Panc1 (cell line): ENCODE measurements around the gene BTBD19. TPM values are rescaled to one million over a fixed set of nuclear protein-coding genes. Genes with fewer than 3 reads are reported as not detected.

Source experiments
- ATAC-seq: fragments of 200-7000 bp; cut with Tn5 transposase; 2 replicates; pipeline ENCODE4 v1.9.1; 2020; ENCODE audit warnings: mild to moderate bottlenecking, moderate library complexity
- BruUV-seq: library from RNA; stranded (reverse); fragments of 400-500 nt; replicated peaks from 2 replicates; lab custom pipeline; 2021; lab: Mats Ljungman, UMichigan
- CTCF ChIA-PET: fragments of 300-600 bp; sonication (Branson Sonifier 250); formaldehyde crosslinking; loops from one replicate; lab custom pipeline; 2022; ENCODE audit warnings: antibody characterized with exemption; lab: Charles Lee
- POLR2A ChIA-PET: fragments of 300-600 bp; sonication (Branson Sonifier 250); formaldehyde crosslinking; loops from one replicate; lab custom pipeline; 2022; ENCODE audit warnings: antibody characterized with exemption; lab: Charles Lee
- DNase-seq: peaks from one replicate; pipeline ENCODE4 v3.0.0-alpha.2; 2010; ENCODE audit warnings: low read depth, low spot score
- H3K27ac ChIP-seq: 2 replicates; pipeline ENCODE4 v1.5.1; 2011; ENCODE audit warnings: mild to moderate bottlenecking, low read length, inconsistent platforms
- H3K27me3 ChIP-seq: fragments of 200-500 bp; sonication (Bioruptor generic); 2 replicates; pipeline ENCODE4 v1.6.0; 2014; ENCODE audit warnings: low read length, inconsistent platforms; ENCODE audit not compliant: control insufficient read depth, insufficient read depth
- H3K36me3 ChIP-seq: fragments of 200-500 bp; sonication (Bioruptor generic); 2 replicates; pipeline ENCODE4 v1.5.1; 2014; ENCODE audit warnings: inconsistent platforms, mild to moderate bottlenecking, low read length, moderate library complexity; ENCODE audit not compliant: control insufficient read depth, insufficient read depth
- H3K4me1 ChIP-seq: 2 replicates; pipeline ENCODE4 v1.5.1; 2011; ENCODE audit warnings: inconsistent platforms, mild to moderate bottlenecking, low read length, moderate library complexity; ENCODE audit not compliant: control insufficient read depth, insufficient read depth
- H3K4me3 ChIP-seq, 2 experiments: 2 replicates each; pipeline ENCODE4 v1.5.1; 2011 to 2012; ENCODE audit warnings: low read depth in 2 of 2, low read length in 2 of 2, mild to moderate bottlenecking in 2 of 2, inconsistent platforms in 1 of 2, moderate library complexity in 1 of 2
- H3K9me3 ChIP-seq: fragments of 200-500 bp; sonication (Bioruptor generic); 2 replicates; pipeline ENCODE4 v1.5.1; 2014; ENCODE audit warnings: low read depth, mild to moderate bottlenecking, inconsistent platforms, low read length, moderate library complexity; ENCODE audit not compliant: control insufficient read depth, insufficient read depth
- POLR2AphosphoS5 ChIP-seq: IDR thresholded peaks from 2 replicates; pipeline ENCODE4 v1.6.1; 2012; ENCODE audit warnings: mild to moderate bottlenecking, low read depth, low read length, moderate library complexity
- SIN3A ChIP-seq: IDR thresholded peaks from 2 replicates; pipeline ENCODE4 v1.6.1; 2012; ENCODE audit warnings: low read depth, mild to moderate bottlenecking, low read length, moderate library complexity, borderline replicate concordance; ENCODE audit not compliant: insufficient read depth
- TCF7L2 ChIP-seq: IDR thresholded peaks from 2 replicates; pipeline ENCODE4 v1.6.1; 2011; ENCODE audit warnings: mild to moderate bottlenecking, low read depth, low read length, inconsistent platforms
- in situ Hi-C: cut with HindIII; loops from 2 replicates; pipeline ENCODE4 v1.10.0; 2016; ENCODE audit warnings: low sequenced_read_pairs, low pct_unique_long_range_greater_than_20kb
- intact Hi-C: fragments of 100-400 bp; cut with micrococcal nuclease; formaldehyde crosslinking; loops from one replicate; pipeline ENCODE4 v1.10.0; 2022; ENCODE audit not compliant: unreplicated experiment
- total RNA-seq: library from RNA; stranded (reverse); gene quantifications from one replicate; pipeline ENCODE4 v1.2.1, GENCODE V29; 2021; ENCODE audit not compliant: unreplicated experiment
- TF ChIP-seq, protein P1 (sequence below): fragments of 450-650 bp; IDR thresholded peaks from 2 replicates; pipeline ENCODE4 v1.5.1; 2017; ENCODE audit warnings: mild to moderate bottlenecking
- TF ChIP-seq, protein P2 (sequence below), 2 experiments: IDR thresholded peaks; 2 replicates each; pipeline ENCODE4 v1.6.1; 2011 to 2012; ENCODE audit warnings: low read depth in 2 of 2, control low read depth in 1 of 2, low read length in 1 of 2, mild to moderate bottlenecking in 1 of 2, moderate library complexity in 1 of 2; ENCODE audit not compliant: insufficient read depth in 1 of 2

Gene BTBD19
- total RNA-seq, 1 experiment from 2014 or later: 2.6 TPM

DNA sequence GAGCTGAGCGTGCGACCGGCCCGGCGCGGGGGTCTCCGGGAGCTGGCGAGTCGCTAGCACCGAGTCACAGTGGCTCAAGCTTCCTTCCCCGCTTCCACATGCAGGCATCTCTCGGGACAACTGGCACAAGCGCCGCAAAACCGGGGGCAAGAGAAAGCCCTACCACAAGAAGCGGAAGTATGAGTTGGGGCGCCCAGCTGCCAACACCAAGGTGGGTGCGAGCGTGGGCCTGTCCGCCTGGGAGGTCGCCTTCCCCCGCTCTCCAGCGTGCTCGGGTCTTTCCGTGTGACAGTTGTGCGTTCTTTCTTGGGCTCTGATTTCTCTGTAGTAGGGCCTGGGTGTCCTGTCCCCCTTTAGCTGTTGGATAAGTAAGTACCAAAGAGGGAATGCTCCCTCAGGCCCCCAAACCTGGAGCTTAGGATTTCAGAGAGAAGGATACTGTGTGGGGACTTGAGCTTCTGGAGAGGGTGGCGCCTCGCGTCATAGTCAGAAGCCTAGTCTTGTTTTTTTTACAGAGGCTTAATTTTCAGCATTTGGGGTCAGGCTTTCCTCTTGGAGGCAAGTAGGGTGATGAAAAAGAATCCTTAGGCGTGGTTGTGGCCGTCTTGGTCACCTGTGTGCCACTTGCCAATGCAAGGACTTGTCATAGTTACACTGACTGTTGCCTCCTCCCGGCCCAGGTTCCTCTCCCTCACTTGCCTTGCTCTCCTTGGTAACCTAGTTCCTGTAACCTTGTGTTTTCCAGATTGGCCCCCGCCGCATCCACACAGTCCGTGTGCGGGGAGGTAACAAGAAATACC is 32.2 kb upstream of the BTBD19 start:
- Histone ChIP-seq H3K9me3 (no peaks in the 10 kb centered on the region), H3K4me3 (peak overlapping the region; percentile 84 to 91), H3K4me1 (peaks cover 10% of the 10 kb centered on the region), H3K36me3 (peaks cover 17% of the 10 kb centered on the region; the same call in 1 of the 2 replicates), H3K27me3 (no peaks in the 10 kb centered on the region), H3K27ac (peak overlapping the region; percentile 92)
- no peak for DNase-seq
- TF ChIP-seq, protein P1, sequence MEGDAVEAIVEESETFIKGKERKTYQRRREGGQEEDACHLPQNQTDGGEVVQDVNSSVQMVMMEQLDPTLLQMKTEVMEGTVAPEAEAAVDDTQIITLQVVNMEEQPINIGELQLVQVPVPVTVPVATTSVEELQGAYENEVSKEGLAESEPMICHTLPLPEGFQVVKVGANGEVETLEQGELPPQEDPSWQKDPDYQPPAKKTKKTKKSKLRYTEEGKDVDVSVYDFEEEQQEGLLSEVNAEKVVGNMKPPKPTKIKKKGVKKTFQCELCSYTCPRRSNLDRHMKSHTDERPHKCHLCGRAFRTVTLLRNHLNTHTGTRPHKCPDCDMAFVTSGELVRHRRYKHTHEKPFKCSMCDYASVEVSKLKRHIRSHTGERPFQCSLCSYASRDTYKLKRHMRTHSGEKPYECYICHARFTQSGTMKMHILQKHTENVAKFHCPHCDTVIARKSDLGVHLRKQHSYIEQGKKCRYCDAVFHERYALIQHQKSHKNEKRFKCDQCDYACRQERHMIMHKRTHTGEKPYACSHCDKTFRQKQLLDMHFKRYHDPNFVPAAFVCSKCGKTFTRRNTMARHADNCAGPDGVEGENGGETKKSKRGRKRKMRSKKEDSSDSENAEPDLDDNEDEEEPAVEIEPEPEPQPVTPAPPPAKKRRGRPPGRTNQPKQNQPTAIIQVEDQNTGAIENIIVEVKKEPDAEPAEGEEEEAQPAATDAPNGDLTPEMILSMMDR: no peak
- TF ChIP-seq, protein P2, sequence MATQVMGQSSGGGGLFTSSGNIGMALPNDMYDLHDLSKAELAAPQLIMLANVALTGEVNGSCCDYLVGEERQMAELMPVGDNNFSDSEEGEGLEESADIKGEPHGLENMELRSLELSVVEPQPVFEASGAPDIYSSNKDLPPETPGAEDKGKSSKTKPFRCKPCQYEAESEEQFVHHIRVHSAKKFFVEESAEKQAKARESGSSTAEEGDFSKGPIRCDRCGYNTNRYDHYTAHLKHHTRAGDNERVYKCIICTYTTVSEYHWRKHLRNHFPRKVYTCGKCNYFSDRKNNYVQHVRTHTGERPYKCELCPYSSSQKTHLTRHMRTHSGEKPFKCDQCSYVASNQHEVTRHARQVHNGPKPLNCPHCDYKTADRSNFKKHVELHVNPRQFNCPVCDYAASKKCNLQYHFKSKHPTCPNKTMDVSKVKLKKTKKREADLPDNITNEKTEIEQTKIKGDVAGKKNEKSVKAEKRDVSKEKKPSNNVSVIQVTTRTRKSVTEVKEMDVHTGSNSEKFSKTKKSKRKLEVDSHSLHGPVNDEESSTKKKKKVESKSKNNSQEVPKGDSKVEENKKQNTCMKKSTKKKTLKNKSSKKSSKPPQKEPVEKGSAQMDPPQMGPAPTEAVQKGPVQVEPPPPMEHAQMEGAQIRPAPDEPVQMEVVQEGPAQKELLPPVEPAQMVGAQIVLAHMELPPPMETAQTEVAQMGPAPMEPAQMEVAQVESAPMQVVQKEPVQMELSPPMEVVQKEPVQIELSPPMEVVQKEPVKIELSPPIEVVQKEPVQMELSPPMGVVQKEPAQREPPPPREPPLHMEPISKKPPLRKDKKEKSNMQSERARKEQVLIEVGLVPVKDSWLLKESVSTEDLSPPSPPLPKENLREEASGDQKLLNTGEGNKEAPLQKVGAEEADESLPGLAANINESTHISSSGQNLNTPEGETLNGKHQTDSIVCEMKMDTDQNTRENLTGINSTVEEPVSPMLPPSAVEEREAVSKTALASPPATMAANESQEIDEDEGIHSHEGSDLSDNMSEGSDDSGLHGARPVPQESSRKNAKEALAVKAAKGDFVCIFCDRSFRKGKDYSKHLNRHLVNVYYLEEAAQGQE (IDR thresholded peaks at IDR 0.05; ENCODE audit: insufficient read depth in 1 of 2, low read depth in 2 of 2, low read length in 1 of 2): peak in 1 of 2 experiments; percentile 5; a peak in 1 of 4 replicates
- TSS peak; percentile 82 for BruUV-seq
- intact Hi-C loops: no loop called here
- POLR2A ChIA-PET: interaction anchor here (0.6 to 1.6 kb wide), 6 partner anchors 16 to 54 kb away, joined by 3 to 12 read pairs (median 4); no protein-coding TSS in a partner anchor
- no peak for ATAC-seq
- in situ Hi-C loops: no loop called here
- CTCF ChIA-PET: no interaction called here

DNA sequence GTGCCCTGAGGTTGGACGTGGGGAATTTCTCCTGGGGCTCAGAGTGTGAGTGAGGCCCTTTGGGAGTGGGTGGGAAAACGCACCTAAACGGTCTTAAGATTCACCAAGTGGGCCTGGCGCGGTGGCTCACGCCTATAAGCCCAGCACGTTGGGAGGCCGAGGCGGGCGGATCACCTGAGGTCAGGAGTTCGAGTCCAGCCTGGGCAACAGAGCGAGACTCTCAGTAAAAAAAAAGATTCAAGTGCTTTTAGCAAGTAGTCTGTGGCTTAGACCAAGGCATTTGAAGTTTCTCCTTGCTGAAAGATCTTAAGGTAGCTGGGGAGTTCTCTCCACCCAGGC is 31.6 kb upstream of the BTBD19 start:
- ATAC-seq (no peak), DNase-seq (no peak)
- H3K27me3 ChIP-seq: no peaks in the 10 kb centered on the region
- intact Hi-C loops: no loop called here
- in situ Hi-C loops: no loop called here
- TF ChIP-seq POLR2AphosphoS5 (no peak), TCF7L2 (no peak), SIN3A (no peak)
- TF ChIP-seq, protein P2 (IDR thresholded peaks at IDR 0.05; ENCODE audit: insufficient read depth in 1 of 2, low read depth in 2 of 2, low read length in 1 of 2): no peak; a peak in 1 of 4 replicates
- TF ChIP-seq, protein P1: no peak
- BruUV-seq: no TSS peak
- ChIA-PET POLR2A (interaction anchor here (0.7 kb wide), 1 partner anchor 23 kb away, joined by 3 read pairs; no protein-coding TSS in a partner anchor), CTCF (no interaction called here)
- peaks cover 17% of the 10 kb centered on the region; the same call in 1 of the 2 replicates for H3K36me3 ChIP-seq
- H3K4me3 ChIP-seq: peak overlapping the region; percentile 84 to 91
- peak overlapping the region; percentile 92 for H3K27ac ChIP-seq
- peaks cover 10% of the 10 kb centered on the region for H3K4me1 ChIP-seq
- H3K9me3 ChIP-seq: no peaks in the 10 kb centered on the region
